Measurements from ENCODE around the gene CHRNA4. TPM values are rescaled to one million over a fixed set of nuclear protein-coding genes. Genes with fewer than 3 reads are reported as not detected.

CHRNA4 gene
- total RNA-seq, 2 experiments from 2014 or later: not detected

GRCh38 chr20:63301671-63302070, 59.5 kb downstream of the CHRNA4 start:
- Mint-ChIP-seq H3K4me1 (ENCODE audit: low read depth) (no peaks in the 10 kb centered on the region), H3K27me3 (peaks cover 17% of the 10 kb centered on the region), H3K9me3 (peaks cover 10% of the 10 kb centered on the region), H3K4me3 (no peak overlapping the region), H3K36me3 (ENCODE audit: low read depth) (no peaks in the 10 kb centered on the region), H3K27ac (no peak overlapping the region)
- DNase-seq: no peak
- no peak for ATAC-seq
- CTCF ChIA-PET: interaction anchor here (1.2 kb wide), 1 partner anchor 11 kb away, joined by 4 read pairs; no protein-coding TSS in a partner anchor
- intact Hi-C loops (cut with micrococcal nuclease): no loop called here
- no peak for TF ChIP-seq CTCF (IDR thresholded peaks at IDR 0.05)
- POLR2A ChIA-PET: interaction anchor here (1.0 kb wide), 1 partner anchor 10 kb away, joined by 4 read pairs; no protein-coding TSS in a partner anchor

GRCh38 chr20:63298731-63299312, 62.3 kb downstream of the CHRNA4 start:
- POLR2A ChIA-PET: no interaction called here
- Mint-ChIP-seq H3K27me3 (peaks cover 14% of the 10 kb centered on the region), H3K4me1 (ENCODE audit: low read depth) (peaks cover 2% of the 10 kb centered on the region), H3K9me3 (peaks cover 10% of the 10 kb centered on the region), H3K4me3 (no peak overlapping the region), H3K36me3 (ENCODE audit: low read depth) (no peaks in the 10 kb centered on the region), H3K27ac (no peak overlapping the region)
- no peak for ATAC-seq
- no peak for TF ChIP-seq CTCF (IDR thresholded peaks at IDR 0.05)
- DNase-seq: no peak
- CTCF ChIA-PET: interaction anchor here (0.7 kb wide), 1 partner anchor 75 kb away, joined by 3 read pairs; no protein-coding TSS in a partner anchor
- intact Hi-C loops (cut with micrococcal nuclease): no loop called here

- ChIA-PET CTCF (interaction anchor here (1.8 to 2.0 kb wide), 2 partner anchors 11 to 12 kb away, joined by 4 to 6 read pairs; no protein-coding TSS in a partner anchor), POLR2A (no interaction called here)
- Mint-ChIP-seq H3K27me3 (peaks cover 14% of the 10 kb centered on the region), H3K4me1 (ENCODE audit: low read depth) (peaks cover 2% of the 10 kb centered on the region), H3K36me3 (ENCODE audit: low read depth) (no peaks in the 10 kb centered on the region), H3K27ac (no peak overlapping the region), H3K4me3 (no peak overlapping the region), H3K9me3 (peaks cover 10% of the 10 kb centered on the region)
- no peak for TF ChIP-seq CTCF (IDR thresholded peaks at IDR 0.05)
- intact Hi-C loops (cut with micrococcal nuclease): no loop called here
- ATAC-seq: no peak
- no peak for DNase-seq
Measured at GRCh38 chr20:63297796-63298572, 63.2 kb downstream of the CHRNA4 start.

DNA sequence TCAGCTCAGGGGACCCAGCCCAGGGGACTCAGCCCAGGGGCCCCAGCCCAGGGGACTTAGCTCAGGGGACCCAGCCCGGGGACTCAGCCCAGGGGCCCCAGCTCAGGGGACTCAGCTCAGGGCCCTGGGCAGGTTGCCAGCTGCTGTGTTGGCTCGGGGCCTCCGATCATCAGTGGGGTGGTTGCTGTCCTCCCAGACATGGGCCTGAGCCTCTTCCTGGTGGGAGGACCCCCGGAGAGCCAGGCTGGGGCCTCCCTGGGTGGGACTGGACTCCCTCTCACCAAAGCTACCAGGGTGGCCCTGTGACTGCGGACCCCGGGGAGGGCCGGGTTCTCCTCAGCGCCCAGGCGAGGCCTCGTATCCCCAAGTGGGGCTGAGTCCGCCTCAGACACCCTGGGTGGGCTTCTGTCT, 63.8 kb downstream of the CHRNA4 start:
- Mint-ChIP-seq H3K27me3 (peaks cover 11% of the 10 kb centered on the region), H3K4me3 (no peak overlapping the region), H3K9me3 (peaks cover 7% of the 10 kb centered on the region), H3K36me3 (ENCODE audit: low read depth) (no peaks in the 10 kb centered on the region), H3K27ac (no peak overlapping the region), H3K4me1 (ENCODE audit: low read depth) (peaks cover 2% of the 10 kb centered on the region)
- DNase-seq (no peak), ATAC-seq (no peak)
- ChIA-PET CTCF (interaction anchor here (1.8 to 2.0 kb wide), 2 partner anchors 10 to 13 kb away, joined by 4 to 6 read pairs; no protein-coding TSS in a partner anchor), POLR2A (no interaction called here)
- intact Hi-C loops (cut with micrococcal nuclease): no loop called here
- TF ChIP-seq CTCF (IDR thresholded peaks at IDR 0.05): no peak
